Measurements from ENCODE around the gene CD300C.
"Not testable (repeated sequence)": the region's sequence is repeated elsewhere in the genome, so short reads cannot be mapped to it uniquely, and the experiment has no call there.

CD300C gene

DNA sequence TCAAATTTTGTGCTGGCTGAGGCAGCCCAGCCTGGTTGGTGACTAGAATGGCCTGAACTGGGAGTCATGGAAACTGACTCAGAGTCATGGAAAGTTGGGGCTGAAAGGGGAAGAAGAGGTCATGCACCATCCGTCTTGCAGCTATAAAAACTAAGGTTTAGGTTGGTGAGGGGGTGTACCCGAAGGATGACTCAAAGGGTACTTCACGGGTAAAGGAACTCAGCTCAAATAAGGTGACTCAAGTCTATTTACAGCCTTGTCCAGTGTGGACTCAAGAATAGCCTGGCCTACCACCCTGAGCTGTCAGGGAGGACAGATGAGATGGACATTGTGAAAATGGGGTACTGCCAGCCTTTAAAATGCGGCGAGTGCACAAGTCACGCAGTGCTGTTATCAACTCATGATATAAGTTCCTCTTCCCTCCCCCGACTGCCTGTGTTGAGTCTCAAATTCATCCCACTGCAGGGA is 33.3 kb downstream of the CD300C start:
- DNase-seq (ENCODE audit: low spot score), result no peak

DNA sequence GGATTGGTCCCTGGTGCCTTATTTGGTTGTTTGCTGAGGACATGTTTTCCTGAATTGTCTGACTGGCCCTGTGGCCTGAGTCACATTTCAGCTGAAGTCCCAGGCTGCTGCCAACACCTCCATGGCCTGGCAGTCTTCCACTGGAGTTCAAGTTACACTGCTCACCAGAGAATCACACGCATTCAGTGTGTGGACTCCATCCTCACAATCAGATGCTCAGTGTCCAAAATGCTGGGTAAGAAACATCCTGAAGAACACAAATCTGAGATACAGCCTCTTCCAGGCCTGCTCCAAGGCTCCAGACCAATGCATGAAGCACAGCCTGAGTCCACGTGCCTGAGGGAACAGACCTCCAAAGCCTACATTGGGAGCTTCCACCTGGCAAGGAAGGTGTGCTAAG is 33.9 kb downstream of the CD300C start:
- no peak for DNase-seq (ENCODE audit: low spot score)

DNA sequence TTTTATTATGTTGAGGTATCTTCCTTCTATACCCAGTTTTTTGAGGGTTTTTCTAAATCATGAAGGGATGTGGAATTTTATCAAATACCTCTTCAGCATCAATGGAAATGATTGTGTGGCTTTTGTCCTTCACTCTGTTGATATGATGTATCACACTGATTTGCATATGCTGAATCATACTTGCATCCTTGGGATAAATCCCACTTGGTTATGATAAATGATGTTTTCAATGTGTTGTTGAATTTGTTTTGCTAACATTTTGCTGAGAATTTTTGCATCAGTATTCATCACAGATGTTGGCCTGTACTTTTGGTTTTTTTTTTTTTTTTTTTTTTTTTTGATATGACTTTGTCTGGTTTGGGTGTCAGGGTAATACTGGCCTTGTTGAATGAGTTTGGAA is 37.8 kb downstream of the CD300C start:
- no peak for DNase-seq (ENCODE audit: low spot score)

GRCh38 chr17:74503949-74504348 is 42.0 kb downstream of the CD300C start:
- not testable (repeated sequence) for DNase-seq (ENCODE audit: low spot score)

DNA sequence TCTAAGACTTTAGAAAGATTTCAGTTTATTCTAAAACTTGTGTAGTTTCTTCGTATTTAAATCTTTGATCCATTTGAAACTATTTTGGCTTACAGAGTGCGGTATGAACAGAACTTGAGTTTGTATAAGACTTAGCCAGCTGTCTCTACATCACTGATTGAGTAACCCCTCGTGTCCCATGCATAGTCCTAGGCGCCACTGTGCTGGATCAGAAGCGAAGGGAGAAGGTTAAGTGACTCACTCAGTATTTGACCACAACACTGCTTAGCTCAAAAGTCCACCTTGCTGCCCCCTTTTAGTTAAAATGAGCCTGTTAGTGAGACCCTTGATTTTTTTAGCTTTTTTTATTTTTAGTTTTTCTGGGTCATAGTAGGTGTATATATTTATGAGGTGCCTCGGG is 43.1 kb downstream of the CD300C start:
- no peak for DNase-seq (ENCODE audit: low spot score)

DNA sequence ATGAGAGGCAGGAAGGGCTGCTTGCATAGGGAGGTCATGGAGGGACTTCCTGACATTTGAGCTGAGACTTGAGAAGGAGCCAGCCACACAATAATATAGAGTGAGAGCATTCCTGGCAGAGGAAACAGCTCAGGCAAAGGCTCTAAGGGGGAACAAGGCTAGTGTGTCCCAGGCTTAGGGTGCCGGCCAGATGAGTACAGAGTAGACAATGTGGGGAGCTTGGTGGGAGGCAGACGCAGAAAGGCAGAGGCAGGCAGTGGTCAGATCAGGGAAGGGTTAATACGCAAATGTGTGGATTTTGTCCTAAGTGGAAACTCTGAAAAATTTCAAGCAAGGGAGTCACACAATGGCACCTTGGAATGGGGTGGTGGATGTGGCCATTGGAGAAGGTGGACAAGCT is 45.9 kb downstream of the CD300C start:
- DNase-seq (ENCODE audit: low spot score), result no peak

GRCh38 chr17:74497471-74497870 is 48.4 kb downstream of the CD300C start:
- DNase-seq (ENCODE audit: low spot score), result no peak

DNA sequence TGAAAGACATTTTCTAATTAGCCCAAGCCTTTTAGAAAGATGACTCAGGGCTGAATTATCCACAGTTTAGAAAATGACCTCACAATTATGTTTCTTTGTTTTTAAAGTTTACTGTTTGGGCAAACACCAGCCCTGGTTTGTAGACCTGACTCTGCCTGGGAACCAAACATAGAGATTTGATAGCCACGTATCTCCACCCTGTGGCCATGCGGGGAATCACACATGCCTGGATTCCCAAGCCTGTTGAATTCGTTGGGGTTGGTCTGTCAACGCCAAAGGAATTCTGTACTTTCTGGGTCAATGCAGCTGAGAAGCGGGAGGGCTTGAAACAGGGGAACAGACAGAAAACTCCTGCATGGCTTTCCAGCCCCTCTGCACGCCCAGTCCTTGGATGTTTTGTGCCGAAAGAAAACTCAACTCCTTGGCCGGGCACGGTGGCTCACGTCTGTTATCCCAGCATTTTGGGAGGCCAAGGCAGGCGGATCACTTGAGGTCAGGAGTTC is 52.5 kb downstream of the CD300C start:
- peak; percentile 38 for DNase-seq (ENCODE audit: low spot score)

DNA sequence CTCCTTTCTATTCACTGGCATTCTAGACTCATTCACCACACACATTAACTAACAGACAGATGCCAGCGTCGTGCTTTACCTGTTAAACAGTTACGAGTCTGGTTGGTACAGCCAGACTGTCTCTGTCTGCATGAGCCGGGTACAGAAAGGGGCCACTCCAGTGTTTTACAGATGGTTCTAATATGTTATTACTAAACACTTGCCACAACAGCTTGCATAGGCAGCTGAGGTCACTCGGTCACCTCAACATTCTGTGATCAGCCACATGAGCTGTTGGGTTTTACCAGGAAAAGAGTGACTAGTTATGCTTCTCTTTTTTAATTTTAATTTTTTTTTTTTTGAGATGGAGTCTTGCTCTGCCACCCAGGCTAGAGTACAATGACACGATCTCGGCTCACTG is 54.3 kb downstream of the CD300C start:
- DNase-seq (ENCODE audit: low spot score), result no peak
